GM19035 (cell line): ENCODE measurements around the gene AGA.
A peak's percentile ranks its signal among the peaks of the same experiment; 100 is the strongest.

Experiments used
- ATAC-seq: cut with Tn5 transposase; IDR thresholded peaks from one replicate; pipeline ENCODE4 v1.9.1; 2021; ENCODE audit not compliant: unreplicated experiment

The AGA gene

GRCh38 chr4:177441803-177442622 lies at the start of gene AGA:
TSS of gene AGA (minus strand) at chr4:177442437. CDS start at chr4:177442375, 62 bp downstream.
- ATAC-seq, result peak; percentile 86

- no peak for ATAC-seq
Observed at GRCh38 chr4:177492022-177492421, 49.8 kb upstream of the AGA start.

- ATAC-seq, result no peak
Observed at GRCh38 chr4:177490769-177491168, 48.5 kb upstream of the AGA start.

GRCh38 chr4:177489471-177490246 lies 47.4 kb upstream of the AGA start:
- no peak for ATAC-seq

- no peak for ATAC-seq
Observed at GRCh38 chr4:177487977-177488376, 45.7 kb upstream of the AGA start.

- no peak for ATAC-seq
Observed at GRCh38 chr4:177485528-177485927, 43.3 kb upstream of the AGA start.

- ATAC-seq, result no peak
Observed at GRCh38 chr4:177484613-177485021, 42.4 kb upstream of the AGA start.

GRCh38 chr4:177483760-177484159 lies 41.5 kb upstream of the AGA start:
- ATAC-seq, result no peak

- ATAC-seq, result no peak
Observed at GRCh38 chr4:177483271-177483670, 41.0 kb upstream of the AGA start.

GRCh38 chr4:177482367-177482766 lies 40.1 kb upstream of the AGA start:
- ATAC-seq, result no peak

DNA sequence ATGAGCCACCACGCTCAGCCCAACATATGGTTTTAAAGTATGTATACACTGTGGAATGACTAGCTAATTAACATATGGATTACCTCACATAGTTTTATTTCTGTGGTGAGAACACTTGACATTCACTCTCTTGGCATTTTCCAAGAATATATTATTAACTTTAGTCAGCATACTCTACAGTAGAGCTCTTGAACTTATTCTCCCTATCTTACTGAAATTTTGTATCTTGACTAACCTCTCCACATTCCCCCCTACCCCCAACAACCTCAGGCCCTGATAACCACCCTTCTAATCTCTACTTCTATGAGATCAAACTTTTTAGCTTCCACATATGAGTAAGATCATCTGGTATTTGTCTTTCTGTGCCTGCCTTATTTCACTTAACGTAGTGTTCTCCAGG lies 38.6 kb upstream of the AGA start:
- ATAC-seq, result no peak

GRCh38 chr4:177479063-177479462 lies 36.8 kb upstream of the AGA start:
- ATAC-seq, result no peak

- ATAC-seq, result no peak
Observed at GRCh38 chr4:177478496-177478895, 36.3 kb upstream of the AGA start.

DNA sequence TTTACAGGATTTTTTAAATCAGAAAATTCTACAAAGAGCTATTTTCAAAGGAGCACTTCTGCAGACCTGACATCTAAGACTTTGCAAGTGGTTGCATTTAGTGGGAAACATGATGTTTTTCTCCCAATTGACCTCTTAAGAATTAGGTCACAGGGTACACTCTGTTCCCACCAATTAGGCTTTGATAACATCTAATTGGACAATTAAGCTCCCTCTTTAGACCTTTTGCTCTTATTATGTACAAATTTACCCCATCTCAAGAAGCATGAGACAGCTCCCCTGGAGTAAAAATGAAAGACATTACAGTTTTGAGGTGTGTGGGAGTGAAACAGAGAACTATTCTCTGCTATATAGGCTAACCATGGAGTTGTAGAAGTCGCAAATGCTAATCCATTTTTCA lies 31.8 kb upstream of the AGA start:
- no peak for ATAC-seq

DNA sequence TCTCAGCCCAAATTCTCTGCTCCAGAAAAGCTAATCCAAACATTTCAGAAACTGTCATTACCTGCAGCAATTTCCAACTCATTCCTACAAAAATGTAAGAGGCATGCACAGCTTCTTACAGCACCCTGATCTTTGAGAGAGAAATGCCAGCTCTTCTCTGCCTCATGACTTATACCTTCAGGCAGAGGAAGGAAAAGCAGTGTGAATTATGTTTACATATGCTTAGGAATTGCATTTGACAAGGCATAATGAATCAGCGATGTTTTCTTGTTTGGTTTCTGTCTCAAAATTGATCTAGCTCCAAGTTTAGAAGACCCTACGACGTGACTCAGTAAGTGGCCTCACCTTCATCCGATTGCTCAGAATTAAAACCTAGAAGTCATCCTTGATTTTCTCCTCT lies 21.8 kb upstream of the AGA start:
- ATAC-seq, result no peak

DNA sequence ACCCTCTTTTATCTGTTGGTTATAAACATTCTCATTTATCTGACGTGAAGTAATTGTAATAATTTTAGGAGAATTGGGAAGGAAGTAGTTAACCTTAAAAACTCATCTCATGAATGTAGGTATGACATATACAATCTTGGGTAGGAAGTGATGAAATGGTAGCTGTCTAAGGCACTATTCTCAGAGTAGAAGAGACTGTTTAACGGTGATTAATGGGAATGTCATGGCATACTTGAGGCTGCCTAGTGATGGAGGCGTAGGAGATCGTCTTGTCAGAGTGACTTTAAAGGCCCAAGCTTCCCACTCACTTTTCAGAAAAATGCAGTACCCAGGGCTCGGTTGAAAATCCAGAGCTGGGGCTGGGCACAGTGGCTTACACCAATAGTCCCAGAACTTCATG lies 19.4 kb upstream of the AGA start:
- ATAC-seq, result no peak

DNA sequence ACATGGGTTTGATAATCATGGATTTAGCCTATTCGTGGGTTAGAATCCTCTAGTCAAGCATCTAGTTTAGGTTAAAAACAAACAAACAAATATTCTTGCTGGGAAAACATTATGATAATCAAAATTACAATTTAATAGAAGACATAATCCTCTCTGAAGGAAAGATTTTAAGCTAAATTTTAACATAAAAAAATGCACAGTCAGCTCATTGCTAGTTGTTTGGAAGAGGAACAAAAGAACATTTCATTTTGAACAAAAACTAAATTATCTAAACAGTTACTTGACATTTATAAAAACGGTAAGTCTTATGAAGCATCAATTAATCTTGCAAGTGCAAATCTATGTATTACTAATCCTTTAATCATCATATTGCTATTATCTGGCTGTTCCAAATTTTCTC lies 18.2 kb upstream of the AGA start:
- ATAC-seq, result no peak

DNA sequence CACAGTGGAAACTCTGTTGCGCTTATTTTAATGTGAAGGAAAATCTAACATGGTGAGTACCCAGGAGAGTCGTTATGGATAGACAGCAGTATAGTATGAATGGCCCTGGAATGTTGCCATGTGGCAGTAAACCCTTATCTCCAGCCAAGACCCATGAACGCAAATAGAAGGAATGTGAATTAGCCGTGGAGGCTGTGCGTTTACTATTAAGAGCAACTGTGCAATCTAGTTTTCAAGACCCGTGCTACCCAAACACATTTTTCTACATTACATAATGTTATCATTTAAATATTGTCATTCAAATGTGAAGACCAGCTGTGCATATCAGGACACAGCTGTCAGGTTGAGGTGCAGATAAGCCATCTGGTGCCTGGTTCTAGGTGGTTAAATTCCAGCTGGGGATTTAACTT lies 13.3 kb upstream of the AGA start:
- ATAC-seq, result no peak

DNA sequence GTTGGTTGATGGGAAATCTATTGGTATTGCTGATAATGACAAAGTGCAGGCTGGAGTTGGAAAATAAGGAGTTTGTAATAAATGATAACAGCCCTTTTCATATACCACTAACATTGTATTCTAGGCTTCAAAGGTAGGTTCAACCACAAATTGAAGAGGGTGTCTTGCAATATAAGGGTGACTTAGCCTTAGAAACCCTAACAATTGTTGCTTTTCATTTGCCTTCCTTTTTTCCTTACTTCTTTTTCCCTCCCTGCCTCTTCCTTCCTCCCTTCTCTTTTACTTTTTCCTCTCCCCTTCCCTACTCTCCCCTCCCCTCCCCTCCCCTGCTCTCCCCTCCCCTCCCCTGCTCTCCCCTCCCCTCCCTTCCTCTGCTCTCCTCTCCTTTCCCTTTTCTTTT lies 10.9 kb upstream of the AGA start:
- no peak for ATAC-seq

- ATAC-seq, result no peak
Observed at GRCh38 chr4:177451108-177451500, 8.9 kb upstream of the AGA start.

DNA sequence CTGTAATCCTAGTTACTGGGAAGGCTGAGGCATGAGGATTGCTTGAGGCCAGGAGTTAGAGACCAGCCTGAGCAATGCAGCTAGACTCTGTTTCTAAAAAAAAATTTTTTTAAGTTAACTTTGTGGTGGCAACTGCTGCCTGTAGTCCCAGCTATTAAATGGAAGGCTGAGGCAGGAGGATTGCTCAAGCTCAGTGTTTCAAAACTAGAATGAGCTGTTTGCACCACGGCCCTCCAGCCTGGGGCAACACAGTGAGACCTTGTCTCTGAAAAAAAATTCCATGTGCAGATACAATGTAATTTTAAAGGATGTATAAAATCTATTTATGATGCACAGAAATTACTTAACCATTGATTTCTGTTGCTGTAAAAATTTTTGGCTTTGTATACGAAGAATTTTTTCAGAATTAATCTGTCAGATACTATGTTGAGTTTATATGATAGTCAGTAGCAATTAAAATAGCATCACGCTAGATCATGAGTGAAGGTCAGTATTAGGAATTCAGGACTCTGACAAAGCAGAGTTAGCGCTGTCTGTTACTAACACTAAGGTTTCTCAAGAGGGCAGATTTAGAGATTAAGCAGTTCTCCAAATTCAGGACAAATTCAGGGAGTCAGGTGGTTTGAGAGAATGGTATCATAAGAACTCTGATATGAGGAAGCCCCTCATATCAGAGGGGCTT lies 8.3 kb upstream of the AGA start:
- no peak for ATAC-seq

GRCh38 chr4:177448850-177449249 lies 6.6 kb upstream of the AGA start:
- ATAC-seq, result no peak
